Hippocampal formation (tissue), 2 donors: ENCODE measurements around the gene MINDY4B.

Experiments used
- DNase-seq, 2 donors: peaks; one replicate each; lab custom pipeline; 2025; lab: John Stamatoyannopoulos, UW

Gene MINDY4B

GRCh38 chr3:150844484-150844883, 60.8 kb downstream of the MINDY4B start:
- no peak for DNase-seq

GRCh38 chr3:150843241-150843640, 62.0 kb downstream of the MINDY4B start:
- no peak for DNase-seq

- DNase-seq: no peak
These were observed 64.3 kb downstream of the MINDY4B start for GRCh38 chr3:150840802-150841515.

GRCh38 chr3:150830745-150831144, 74.5 kb downstream of the MINDY4B start:
- DNase-seq: no peak

- no peak for DNase-seq
These were observed 75.1 kb downstream of the MINDY4B start for GRCh38 chr3:150830094-150830681.

GRCh38 chr3:150829408-150829807, 75.8 kb downstream of the MINDY4B start:
- DNase-seq: no peak

- no peak for DNase-seq
These were observed 76.2 kb downstream of the MINDY4B start for GRCh38 chr3:150828997-150829396.

- DNase-seq: no peak
These were observed 77.0 kb downstream of the MINDY4B start for GRCh38 chr3:150828261-150828660.

- DNase-seq: no peak
These were observed 78.6 kb downstream of the MINDY4B start for GRCh38 chr3:150826466-150827282.

- no peak for DNase-seq
These were observed 79.3 kb downstream of the MINDY4B start for GRCh38 chr3:150825916-150826377.

- DNase-seq: no peak
These were observed 79.9 kb downstream of the MINDY4B start for GRCh38 chr3:150825192-150825915.

GRCh38 chr3:150823277-150823676, 82.0 kb downstream of the MINDY4B start:
- no peak for DNase-seq

- no peak for DNase-seq
These were observed 82.6 kb downstream of the MINDY4B start for GRCh38 chr3:150822636-150823035.
